CMK (cell line): ENCODE results near the gene OR6B1.
"Not testable (repeated sequence)": the region's sequence is repeated elsewhere in the genome, so short reads cannot be mapped to it uniquely, and the experiment has no call there.

ENCODE experiments used
- DNase-seq: peaks from one replicate; pipeline ENCODE4 v3.0.0-alpha.2; 2010; ENCODE audit warnings: low read depth

The OR6B1 gene

GRCh38 chr7:144038887-144039286 lies 38.8 kb downstream of the OR6B1 start:
- no peak for DNase-seq

- no peak for DNase-seq
Observed at GRCh38 chr7:144048648-144049047, 48.5 kb downstream of the OR6B1 start, which contains the start of gene OR2A5. Gene OR2A5, plus strand, starts transcription at chr7:144048948. Its CDS starts 1,454 bp downstream, at chr7:144050402.

- DNase-seq, result no peak
Observed at GRCh38 chr7:144049491-144049890, 49.4 kb downstream of the OR6B1 start.

- no peak for DNase-seq
Observed at GRCh38 chr7:144050093-144050492, 50.0 kb downstream of the OR6B1 start.

- DNase-seq, result not testable (repeated sequence)
Observed at GRCh38 chr7:144050884-144051283, 50.8 kb downstream of the OR6B1 start.

GRCh38 chr7:144057954-144058353 lies 57.8 kb downstream of the OR6B1 start:
- DNase-seq, result no peak
